HepG2 (cell line): Measurements from ENCODE around the gene EIF1AD. TPM values are rescaled to one million over a fixed set of nuclear protein-coding genes. Genes with fewer than 3 reads are reported as not detected.

Experiments used
- AHR ChIP-seq: IDR thresholded peaks from 2 replicates; pipeline ENCODE4 v1.6.1; 2018; ENCODE audit warnings: missing genetic modification reagents, missing compliant biosample characterization
- IRF2 ChIP-seq: IDR thresholded peaks from 2 replicates; pipeline ENCODE4 v1.6.1; 2018; ENCODE audit warnings: missing genetic modification reagents, missing compliant biosample characterization
- KMT2B ChIP-seq: IDR thresholded peaks from 2 replicates; pipeline ENCODE4 v1.6.1; 2016; ENCODE audit warnings: missing genetic modification reagents, missing compliant biosample characterization
- MED1 ChIP-seq: sonication (generic); formaldehyde crosslinking; IDR thresholded peaks from 2 replicates; pipeline ENCODE4 v1.4.0; 2020; ENCODE audit warnings: missing genetic modification reagents
- PBX3 ChIP-seq: sonication (generic); formaldehyde crosslinking; IDR thresholded peaks from 2 replicates; pipeline ENCODE4 v1.8.1; 2023; ENCODE audit warnings: missing genetic modification reagents, inconsistent platforms, borderline replicate concordance
- POLR2G ChIP-seq: fragments of 200-400 bp; formaldehyde crosslinking; IDR thresholded peaks from 2 replicates; pipeline ENCODE4 v1.6.1; 2018; ENCODE audit warnings: mild to moderate bottlenecking, low read depth, low read length, moderate library complexity
- SP5 ChIP-seq: IDR thresholded peaks from 2 replicates; pipeline ENCODE4 v1.6.1; 2016; ENCODE audit warnings: low read depth, borderline replicate concordance
- THRA ChIP-seq: sonication (generic); formaldehyde crosslinking; IDR thresholded peaks from 2 replicates; pipeline ENCODE4 v1.4.0; 2020; ENCODE audit warnings: missing genetic modification reagents, borderline replicate concordance
- ZNF101 ChIP-seq: sonication (generic); formaldehyde crosslinking; IDR thresholded peaks from 2 replicates; pipeline ENCODE4 v1.4.0; 2020; ENCODE audit warnings: mild to moderate bottlenecking, low read depth, missing genetic modification reagents, borderline replicate concordance
- ZNF207 ChIP-seq: fragments of 450-650 bp; IDR thresholded peaks from 2 replicates; pipeline ENCODE4 v1.6.1; 2016; ENCODE audit warnings: antibody characterized with exemption, borderline replicate concordance
- ZNF343 ChIP-seq: sonication (generic); formaldehyde crosslinking; IDR thresholded peaks from 2 replicates; pipeline ENCODE4 v1.4.0; 2020; ENCODE audit warnings: mild to moderate bottlenecking, missing genetic modification reagents
- ZNF598 ChIP-seq: sonication (generic); formaldehyde crosslinking; IDR thresholded peaks from 2 replicates; pipeline ENCODE4 v1.5.1; 2020; ENCODE audit warnings: mild to moderate bottlenecking, missing genetic modification reagents, borderline replicate concordance
- ZNF737 ChIP-seq: sonication (generic); formaldehyde crosslinking; IDR thresholded peaks from 2 replicates; pipeline ENCODE4 v1.5.0; 2020; ENCODE audit warnings: missing genetic modification reagents, mild to moderate bottlenecking, borderline replicate concordance
- polyA plus RNA-seq, 8 experiments: library from polyadenylated mRNA; depleted of rRNA in 3 of 8; stranded (reverse) in 7 of 8; unstranded in 1 of 8; fragments of >200 nt; fragmentation: Illumina TruSeq in 4 of 8; extraction: Trizol in 4 of 8; gene quantifications; 2 replicates each; pipeline versions ENCODE4 v1.2.1 to v1.2.3, GENCODE V29; 2011 to 2016; ENCODE audit warnings: low read depth in 4 of 8, missing spikeins in 1 of 8, mixed read lengths in 1 of 8; ENCODE audit not compliant: insufficient read depth in 1 of 8
- total RNA-seq, 5 experiments: library from RNA; depleted of rRNA; stranded (reverse); fragments of >200 nt; fragmentation: Illumina TruSeq; extraction: Trizol; gene quantifications; 2 replicates each; pipeline ENCODE4 v1.2.3, GENCODE V29; 2016; ENCODE audit warnings: low read depth in 1 of 5
- TF ChIP-seq, protein P1 (sequence below): IDR thresholded peaks from 2 replicates; pipeline ENCODE4 v1.6.1; 2016; ENCODE audit warnings: missing compliant biosample characterization, missing genetic modification reagents, borderline replicate concordance
- TF ChIP-seq, protein P2 (sequence below): conservative IDR thresholded peaks from 2 replicates; pipeline ENCODE4 v1.6.1; 2018; ENCODE audit warnings: missing genetic modification reagents
- TF ChIP-seq, protein P3 (sequence below): sonication (generic); formaldehyde crosslinking; IDR thresholded peaks from 2 replicates; pipeline ENCODE4 v1.5.1; 2020; ENCODE audit warnings: mild to moderate bottlenecking, missing genetic modification reagents, moderate library complexity
- TF ChIP-seq, protein P4 (sequence below), 2 experiments: sonication (generic) in 1 of 2; formaldehyde crosslinking in 1 of 2; IDR thresholded peaks; 2 replicates each; pipeline versions ENCODE4 v1.4.0 to v1.6.1; 2018 to 2020; ENCODE audit warnings: missing genetic modification reagents in 2 of 2, borderline replicate concordance in 1 of 2, low read depth in 1 of 2, mild to moderate bottlenecking in 1 of 2, missing biosample characterization in 1 of 2

The EIF1AD gene
- total and polyA plus RNA-seq, 2 of the 13 experiments (the other 11 are each of a cell fraction or from before 2014, with no cell fraction given): 18.2 to 30.8 TPM

- TF ChIP-seq, protein P1, sequence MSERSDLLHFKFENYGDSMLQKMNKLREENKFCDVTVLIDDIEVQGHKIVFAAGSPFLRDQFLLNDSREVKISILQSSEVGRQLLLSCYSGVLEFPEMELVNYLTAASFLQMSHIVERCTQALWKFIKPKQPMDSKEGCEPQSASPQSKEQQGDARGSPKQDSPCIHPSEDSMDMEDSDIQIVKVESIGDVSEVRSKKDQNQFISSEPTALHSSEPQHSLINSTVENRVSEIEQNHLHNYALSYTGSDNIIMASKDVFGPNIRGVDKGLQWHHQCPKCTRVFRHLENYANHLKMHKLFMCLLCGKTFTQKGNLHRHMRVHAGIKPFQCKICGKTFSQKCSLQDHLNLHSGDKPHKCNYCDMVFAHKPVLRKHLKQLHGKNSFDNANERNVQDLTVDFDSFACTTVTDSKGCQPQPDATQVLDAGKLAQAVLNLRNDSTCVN: peak; percentile 85
- TF ChIP-seq ZNF101 (CRISPR knock-in tag) (0 out of 2 replicates have a peak, but pooled peaks have one; percentile 70), ZNF598 (peak; percentile 89; the same call in 1 of the 2 replicates), PBX3 (CRISPR knock-in tag) (no peak), SP5 (CRISPR knock-in tag) (peak; percentile 87), KMT2B (CRISPR knock-in tag) (peak; percentile 89), ZNF737 (CRISPR knock-in tag) (peak; percentile 82; the same call in 1 of the 2 replicates), MED1 (CRISPR knock-in tag) (peak; percentile 75), ZNF207 (no peak), AHR (CRISPR knock-in tag) (peak; percentile 91; the same call in 1 of the 2 replicates), THRA (peak; percentile 82), ZNF343 (CRISPR knock-in tag) (peak; percentile 94), POLR2G (peak; percentile 88), IRF2 (peak; percentile 90)
- TF ChIP-seq, protein P2, sequence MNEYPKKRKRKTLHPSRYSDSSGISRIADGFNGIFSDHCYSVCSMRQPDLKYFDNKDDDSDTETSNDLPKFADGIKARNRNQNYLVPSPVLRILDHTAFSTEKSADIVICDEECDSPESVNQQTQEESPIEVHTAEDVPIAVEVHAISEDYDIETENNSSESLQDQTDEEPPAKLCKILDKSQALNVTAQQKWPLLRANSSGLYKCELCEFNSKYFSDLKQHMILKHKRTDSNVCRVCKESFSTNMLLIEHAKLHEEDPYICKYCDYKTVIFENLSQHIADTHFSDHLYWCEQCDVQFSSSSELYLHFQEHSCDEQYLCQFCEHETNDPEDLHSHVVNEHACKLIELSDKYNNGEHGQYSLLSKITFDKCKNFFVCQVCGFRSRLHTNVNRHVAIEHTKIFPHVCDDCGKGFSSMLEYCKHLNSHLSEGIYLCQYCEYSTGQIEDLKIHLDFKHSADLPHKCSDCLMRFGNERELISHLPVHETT (CRISPR knock-in tag): peak; percentile 97
- TF ChIP-seq, protein P3, sequence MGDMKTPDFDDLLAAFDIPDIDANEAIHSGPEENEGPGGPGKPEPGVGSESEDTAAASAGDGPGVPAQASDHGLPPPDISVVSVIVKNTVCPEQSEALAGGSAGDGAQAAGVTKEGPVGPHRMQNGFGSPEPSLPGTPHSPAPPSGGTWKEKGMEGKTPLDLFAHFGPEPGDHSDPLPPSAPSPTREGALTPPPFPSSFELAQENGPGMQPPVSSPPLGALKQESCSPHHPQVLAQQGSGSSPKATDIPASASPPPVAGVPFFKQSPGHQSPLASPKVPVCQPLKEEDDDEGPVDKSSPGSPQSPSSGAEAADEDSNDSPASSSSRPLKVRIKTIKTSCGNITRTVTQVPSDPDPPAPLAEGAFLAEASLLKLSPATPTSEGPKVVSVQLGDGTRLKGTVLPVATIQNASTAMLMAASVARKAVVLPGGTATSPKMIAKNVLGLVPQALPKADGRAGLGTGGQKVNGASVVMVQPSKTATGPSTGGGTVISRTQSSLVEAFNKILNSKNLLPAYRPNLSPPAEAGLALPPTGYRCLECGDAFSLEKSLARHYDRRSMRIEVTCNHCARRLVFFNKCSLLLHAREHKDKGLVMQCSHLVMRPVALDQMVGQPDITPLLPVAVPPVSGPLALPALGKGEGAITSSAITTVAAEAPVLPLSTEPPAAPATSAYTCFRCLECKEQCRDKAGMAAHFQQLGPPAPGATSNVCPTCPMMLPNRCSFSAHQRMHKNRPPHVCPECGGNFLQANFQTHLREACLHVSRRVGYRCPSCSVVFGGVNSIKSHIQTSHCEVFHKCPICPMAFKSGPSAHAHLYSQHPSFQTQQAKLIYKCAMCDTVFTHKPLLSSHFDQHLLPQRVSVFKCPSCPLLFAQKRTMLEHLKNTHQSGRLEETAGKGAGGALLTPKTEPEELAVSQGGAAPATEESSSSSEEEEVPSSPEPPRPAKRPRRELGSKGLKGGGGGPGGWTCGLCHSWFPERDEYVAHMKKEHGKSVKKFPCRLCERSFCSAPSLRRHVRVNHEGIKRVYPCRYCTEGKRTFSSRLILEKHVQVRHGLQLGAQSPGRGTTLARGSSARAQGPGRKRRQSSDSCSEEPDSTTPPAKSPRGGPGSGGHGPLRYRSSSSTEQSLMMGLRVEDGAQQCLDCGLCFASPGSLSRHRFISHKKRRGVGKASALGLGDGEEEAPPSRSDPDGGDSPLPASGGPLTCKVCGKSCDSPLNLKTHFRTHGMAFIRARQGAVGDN (CRISPR knock-in tag): peak; percentile 97
- TF ChIP-seq, protein P4, sequence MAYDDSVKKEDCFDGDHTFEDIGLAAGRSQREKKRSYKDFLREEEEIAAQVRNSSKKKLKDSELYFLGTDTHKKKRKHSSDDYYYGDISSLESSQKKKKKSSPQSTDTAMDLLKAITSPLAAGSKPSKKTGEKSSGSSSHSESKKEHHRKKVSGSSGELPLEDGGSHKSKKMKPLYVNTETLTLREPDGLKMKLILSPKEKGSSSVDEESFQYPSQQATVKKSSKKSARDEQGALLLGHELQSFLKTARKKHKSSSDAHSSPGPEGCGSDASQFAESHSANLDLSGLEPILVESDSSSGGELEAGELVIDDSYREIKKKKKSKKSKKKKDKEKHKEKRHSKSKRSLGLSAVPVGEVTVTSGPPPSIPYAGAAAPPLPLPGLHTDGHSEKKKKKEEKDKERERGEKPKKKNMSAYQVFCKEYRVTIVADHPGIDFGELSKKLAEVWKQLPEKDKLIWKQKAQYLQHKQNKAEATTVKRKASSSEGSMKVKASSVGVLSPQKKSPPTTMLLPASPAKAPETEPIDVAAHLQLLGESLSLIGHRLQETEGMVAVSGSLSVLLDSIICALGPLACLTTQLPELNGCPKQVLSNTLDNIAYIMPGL (CRISPR knock-in tag; IDR thresholded peaks at IDR 0.05; ENCODE audit: borderline replicate concordance in 1 of 2, low read depth in 1 of 2): peak; percentile 90 to 95
These were observed at the start of gene EIF1AD, which contains the start of gene BANF1 (continued) for GRCh38 chr11:66001942-66002647.
